Measurements from ENCODE around the gene VDAC1. TPM values are rescaled to one million over a fixed set of nuclear protein-coding genes. Genes with fewer than 3 reads are reported as not detected.

Gene VDAC1
- total RNA-seq, 2 donors from 2014 or later: 202 to 226 TPM

DNA sequence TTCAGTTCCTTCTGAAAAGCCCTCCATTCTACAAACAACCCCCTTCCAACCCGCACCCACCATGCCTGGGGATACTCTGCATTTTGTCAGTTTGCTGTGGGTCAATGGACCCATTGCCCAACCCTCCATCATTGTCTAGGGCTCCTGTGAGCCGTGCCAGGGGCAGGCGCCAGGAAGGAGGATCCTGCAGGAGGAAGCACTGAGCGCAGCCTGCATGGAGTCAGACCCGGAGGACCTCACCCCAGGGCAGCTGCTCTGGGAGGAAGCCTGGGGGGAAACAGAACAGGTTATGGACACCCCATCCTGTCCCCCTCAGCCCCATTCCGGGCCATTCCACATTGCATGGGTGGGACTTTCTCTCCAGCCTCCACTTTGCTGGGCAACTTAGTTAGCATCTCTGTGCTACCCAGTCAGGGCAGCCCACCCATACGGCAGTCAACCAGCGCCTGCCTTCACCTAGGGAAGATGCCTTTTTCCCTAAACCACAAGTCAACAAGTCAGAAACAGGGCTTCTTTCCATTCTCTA, 48.6 kb upstream of the VDAC1 start:
- Histone ChIP-seq H3K4me3 (ENCODE audit: low read length) (no peak overlapping the region), H3K9me3 (ENCODE audit: control insufficient read depth, low read length) (no peaks in the 10 kb centered on the region), H3K4me1 (ENCODE audit: control insufficient read depth, insufficient read depth, low read length) (no peaks in the 10 kb centered on the region), H3K9ac (ENCODE audit: extremely low read depth, low read length, poor library complexity, severe bottlenecking) (no peak overlapping the region), H3K36me3 (ENCODE audit: control insufficient read depth, insufficient read depth, low read length) (no peaks in the 10 kb centered on the region), H3K27ac (ENCODE audit: low read depth, low read length) (no peak overlapping the region), H3K27me3 (ENCODE audit: control insufficient read depth, insufficient read depth, low read length, poor library complexity, severe bottlenecking) (no peaks in the 10 kb centered on the region)
- Mint-ChIP-seq H3K4me3 (no peak overlapping the region), H3K9me3 (no peaks in the 10 kb centered on the region), H3K27ac (peak overlapping the region; percentile 58), H3K4me1 (peaks cover 10% of the 10 kb centered on the region), H3K27me3 (ENCODE audit: insufficient read depth) (no peaks in the 10 kb centered on the region), H3K36me3 (ENCODE audit: low read depth) (no peaks in the 10 kb centered on the region)
- DNase-seq: peak; percentile 70
- TF ChIP-seq, protein P1, sequence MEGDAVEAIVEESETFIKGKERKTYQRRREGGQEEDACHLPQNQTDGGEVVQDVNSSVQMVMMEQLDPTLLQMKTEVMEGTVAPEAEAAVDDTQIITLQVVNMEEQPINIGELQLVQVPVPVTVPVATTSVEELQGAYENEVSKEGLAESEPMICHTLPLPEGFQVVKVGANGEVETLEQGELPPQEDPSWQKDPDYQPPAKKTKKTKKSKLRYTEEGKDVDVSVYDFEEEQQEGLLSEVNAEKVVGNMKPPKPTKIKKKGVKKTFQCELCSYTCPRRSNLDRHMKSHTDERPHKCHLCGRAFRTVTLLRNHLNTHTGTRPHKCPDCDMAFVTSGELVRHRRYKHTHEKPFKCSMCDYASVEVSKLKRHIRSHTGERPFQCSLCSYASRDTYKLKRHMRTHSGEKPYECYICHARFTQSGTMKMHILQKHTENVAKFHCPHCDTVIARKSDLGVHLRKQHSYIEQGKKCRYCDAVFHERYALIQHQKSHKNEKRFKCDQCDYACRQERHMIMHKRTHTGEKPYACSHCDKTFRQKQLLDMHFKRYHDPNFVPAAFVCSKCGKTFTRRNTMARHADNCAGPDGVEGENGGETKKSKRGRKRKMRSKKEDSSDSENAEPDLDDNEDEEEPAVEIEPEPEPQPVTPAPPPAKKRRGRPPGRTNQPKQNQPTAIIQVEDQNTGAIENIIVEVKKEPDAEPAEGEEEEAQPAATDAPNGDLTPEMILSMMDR (conservative IDR thresholded peaks at IDR 0.05): peak; percentile 57
- 88 to 89% methylated on average over 7 to 8 of the region's 8 CpGs for WGBS, 2 experiments (ENCODE audit: insufficient coverage in 1 of 2, insufficient read length in 1 of 2)

DNA sequence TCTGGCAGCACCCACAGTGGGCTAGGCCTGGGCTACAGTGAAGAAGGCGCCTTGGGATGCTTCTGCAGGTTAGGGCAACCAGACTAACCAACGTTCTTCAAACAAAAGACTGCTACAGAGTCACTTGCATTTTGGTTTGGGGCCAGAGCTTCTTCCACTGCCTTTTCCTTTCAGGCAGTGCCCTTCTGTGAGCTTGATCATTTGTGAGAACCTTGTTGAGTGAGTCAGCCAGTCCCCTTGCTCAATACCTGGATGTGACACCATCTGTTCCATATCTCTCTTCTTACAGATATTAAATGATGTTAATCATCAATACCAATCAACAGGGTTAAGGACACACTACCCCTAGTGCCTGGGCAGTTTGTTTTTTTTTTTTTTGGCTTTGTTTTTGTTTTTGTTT, 46.5 kb upstream of the VDAC1 start:
- Histone ChIP-seq H3K4me3 (ENCODE audit: low read length) (no peak overlapping the region), H3K4me1 (ENCODE audit: control insufficient read depth, insufficient read depth, low read length) (no peaks in the 10 kb centered on the region), H3K9me3 (ENCODE audit: control insufficient read depth, low read length) (no peaks in the 10 kb centered on the region), H3K36me3 (ENCODE audit: control insufficient read depth, insufficient read depth, low read length) (no peaks in the 10 kb centered on the region), H3K27ac (ENCODE audit: low read depth, low read length) (no peak overlapping the region), H3K9ac (ENCODE audit: extremely low read depth, low read length, poor library complexity, severe bottlenecking) (no peak overlapping the region), H3K27me3 (ENCODE audit: control insufficient read depth, insufficient read depth, low read length, poor library complexity, severe bottlenecking) (no peaks in the 10 kb centered on the region)
- Mint-ChIP-seq H3K27ac (no peak overlapping the region), H3K4me1 (peaks cover 23% of the 10 kb centered on the region), H3K9me3 (no peaks in the 10 kb centered on the region), H3K4me3 (no peak overlapping the region), H3K27me3 (ENCODE audit: insufficient read depth) (no peaks in the 10 kb centered on the region), H3K36me3 (ENCODE audit: low read depth) (no peaks in the 10 kb centered on the region)
- WGBS, 2 experiments (ENCODE audit: insufficient coverage in 1 of 2, insufficient read length in 1 of 2): 81 to 94% methylated on average over 2 of the region's 2 CpGs
- TF ChIP-seq, protein P1 (conservative IDR thresholded peaks at IDR 0.05): no peak
- DNase-seq: no peak

DNA sequence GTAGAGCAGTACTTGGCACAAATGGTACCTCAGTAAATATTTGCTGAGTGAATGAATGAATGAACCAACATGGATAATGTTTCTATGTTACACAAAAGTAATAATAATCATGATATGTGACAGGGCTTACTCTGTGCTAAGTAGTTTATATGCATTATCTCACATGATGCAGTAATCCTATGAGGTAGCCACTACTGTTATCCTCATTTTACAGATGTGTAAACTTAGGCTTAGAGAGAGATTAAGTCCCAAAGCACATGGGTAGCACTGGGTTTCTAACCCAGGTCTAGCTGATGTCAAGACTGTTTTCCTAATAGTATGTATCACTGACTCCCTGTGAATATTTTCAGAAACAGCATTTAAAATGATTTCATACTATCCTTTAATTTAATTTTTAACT, 44.1 kb upstream of the VDAC1 start:
- Mint-ChIP-seq H3K4me3 (no peak overlapping the region), H3K9me3 (no peaks in the 10 kb centered on the region), H3K27me3 (ENCODE audit: insufficient read depth) (peaks cover 2% of the 10 kb centered on the region), H3K4me1 (peaks cover 16% of the 10 kb centered on the region), H3K27ac (no peak overlapping the region), H3K36me3 (ENCODE audit: low read depth) (no peaks in the 10 kb centered on the region)
- TF ChIP-seq, protein P1 (conservative IDR thresholded peaks at IDR 0.05): no peak
- no peak overlapping the region for H3K4me3 ChIP-seq (ENCODE audit: low read length)
- no peak overlapping the region for H3K27ac ChIP-seq (ENCODE audit: low read depth, low read length)
- H3K9ac ChIP-seq (ENCODE audit: extremely low read depth, low read length, poor library complexity, severe bottlenecking): no peak overlapping the region
- DNase-seq: no peak
- no peaks in the 10 kb centered on the region for H3K36me3 ChIP-seq (ENCODE audit: control insufficient read depth, insufficient read depth, low read length)
- H3K27me3 ChIP-seq (ENCODE audit: control insufficient read depth, insufficient read depth, low read length, poor library complexity, severe bottlenecking): no peaks in the 10 kb centered on the region
- no peaks in the 10 kb centered on the region for H3K9me3 ChIP-seq (ENCODE audit: control insufficient read depth, low read length)
- no peaks in the 10 kb centered on the region for H3K4me1 ChIP-seq (ENCODE audit: control insufficient read depth, insufficient read depth, low read length)
